IMR-90 (cell line): ENCODE measurements around the gene MAP10. TPM values are rescaled to one million over a fixed set of nuclear protein-coding genes. Genes with fewer than 3 reads are reported as not detected.

Experiments used
- ATAC-seq: fragments of 200-7000 bp; cut with Tn5 transposase; 2 replicates; pipeline ENCODE4 v1.9.1; 2020; ENCODE audit warnings: low read depth, mild to moderate bottlenecking, moderate library complexity
- BruUV-seq: library from RNA; stranded (reverse); fragments of 400-500 nt; replicated peaks from 2 replicates; lab custom pipeline; 2021; lab: Mats Ljungman, UMichigan
- CTCF ChIA-PET: fragments of 300-600 bp; formaldehyde crosslinking; extraction: SDS; loops from one replicate; lab custom pipeline; 2021; ENCODE audit warnings: antibody characterized with exemption; lab: Yijun Ruan, JAX
- POLR2A ChIA-PET: fragments of 300-600 bp; sonication (Branson Sonifier 250); formaldehyde crosslinking; loops from one replicate; lab custom pipeline; 2022; ENCODE audit warnings: antibody characterized with exemption; ENCODE audit not compliant: unreplicated experiment; lab: Charles Lee
- DNase-seq: peaks from one replicate; pipeline ENCODE4 v3.0.0; 2013
- H2AFZ ChIP-seq: replicated peaks from 2 replicates; pipeline ENCODE3; 2013; ENCODE audit warnings: low read length, mild to moderate bottlenecking; ENCODE audit not compliant: poor library complexity
- H2AK5ac ChIP-seq: 2 replicates; pipeline ENCODE4 v1.6.1; 2013; ENCODE audit warnings: low read depth, low read length, inconsistent platforms
- H2AK9ac ChIP-seq: replicated peaks from 2 replicates; pipeline ENCODE3; 2013; ENCODE audit warnings: mild to moderate bottlenecking, low read depth, low read length, moderate library complexity; ENCODE audit not compliant: poor library complexity
- H2BK120ac ChIP-seq: 2 replicates; pipeline ENCODE4 v1.6.1; 2013; ENCODE audit warnings: low read depth, low read length, inconsistent platforms
- H2BK15ac ChIP-seq: 3 replicates; pipeline ENCODE4 v1.6.1; 2013; ENCODE audit warnings: low read depth, low read length, inconsistent platforms
- H2BK20ac ChIP-seq: 2 replicates; pipeline ENCODE4 v1.6.1; 2013; ENCODE audit warnings: low read depth, mild to moderate bottlenecking, inconsistent platforms, low read length, moderate library complexity
- H2BK5ac ChIP-seq: 2 replicates; pipeline ENCODE4 v1.6.1; 2013; ENCODE audit warnings: mild to moderate bottlenecking, low read depth, low read length, inconsistent platforms; ENCODE audit not compliant: poor library complexity, severe bottlenecking
- H3K14ac ChIP-seq: replicated peaks from 2 replicates; pipeline ENCODE4 v1.6.1; 2013; ENCODE audit warnings: low read depth, low read length, inconsistent platforms
- H3K18ac ChIP-seq: 2 replicates; pipeline ENCODE4 v1.6.1; 2013; ENCODE audit warnings: low read depth, low read length, control low read depth
- H3K23ac ChIP-seq: 2 replicates; pipeline ENCODE4 v1.6.1; 2013; ENCODE audit warnings: low read depth, low read length, inconsistent platforms
- H3K27ac ChIP-seq: 2 replicates; pipeline ENCODE4 v1.5.1; 2013; ENCODE audit warnings: mild to moderate bottlenecking, control low read depth, low read length; ENCODE audit not compliant: insufficient read depth
- H3K27me3 ChIP-seq: 2 replicates; pipeline ENCODE4 v1.6.1; 2013; ENCODE audit warnings: low read length; ENCODE audit not compliant: control insufficient read depth, insufficient read depth
- H3K36me3 ChIP-seq: 2 replicates; pipeline ENCODE4 v1.6.1; 2013; ENCODE audit warnings: low read length, mixed read lengths; ENCODE audit not compliant: control insufficient read depth, insufficient read depth
- H3K4ac ChIP-seq: 2 replicates; pipeline ENCODE4 v1.6.1; 2013; ENCODE audit warnings: low read depth, low read length, inconsistent platforms
- H3K4me1 ChIP-seq: 2 replicates; pipeline ENCODE4 v1.6.1; 2013; ENCODE audit warnings: low read length, mixed read lengths; ENCODE audit not compliant: control insufficient read depth, insufficient read depth
- H3K4me2 ChIP-seq: 2 replicates; pipeline ENCODE4 v1.6.1; 2013; ENCODE audit warnings: low read depth, mild to moderate bottlenecking, control low read depth, low read length, moderate library complexity
- H3K4me3 ChIP-seq: 2 replicates; pipeline ENCODE4 v1.5.1; 2013; ENCODE audit warnings: low read depth, mild to moderate bottlenecking, control low read depth, low read length, moderate library complexity; ENCODE audit not compliant: insufficient read depth
- H3K56ac ChIP-seq: 2 replicates; pipeline ENCODE4 v1.6.1; 2013; ENCODE audit warnings: low read length, inconsistent platforms; ENCODE audit not compliant: insufficient read depth; ENCODE audit errors: extremely low read depth
- H3K79me1 ChIP-seq, 2 experiments: 2 replicates each; pipeline ENCODE4 v1.6.1; 2013; ENCODE audit warnings: low read length in 2 of 2, inconsistent platforms in 1 of 2, low read depth in 1 of 2
- H3K9ac ChIP-seq: 2 replicates; pipeline ENCODE4 v1.6.1; 2013; ENCODE audit warnings: low read depth, low read length, control low read depth
- H3K9me1 ChIP-seq: 2 replicates; pipeline ENCODE4 v1.6.1; 2013; ENCODE audit warnings: low read length, inconsistent platforms; ENCODE audit not compliant: insufficient read depth
- H3K9me3 ChIP-seq: 2 replicates; pipeline ENCODE4 v1.6.1; 2013; ENCODE audit warnings: low read length; ENCODE audit not compliant: control insufficient read depth, insufficient read depth
- H4K20me1 ChIP-seq: 2 replicates; pipeline ENCODE4 v1.6.1; 2013; ENCODE audit warnings: low read length, inconsistent platforms; ENCODE audit not compliant: insufficient read depth
- H4K5ac ChIP-seq: 2 replicates; pipeline ENCODE4 v1.6.1; 2013; ENCODE audit warnings: mild to moderate bottlenecking, low read depth, low read length, control low read depth
- H4K8ac ChIP-seq, 2 experiments: 2 replicates each; pipeline ENCODE4 v1.6.1; 2013; ENCODE audit warnings: low read depth in 2 of 2, low read length in 2 of 2, control low read depth in 1 of 2, inconsistent platforms in 1 of 2
- H4K91ac ChIP-seq: 2 replicates; pipeline ENCODE4 v1.6.1; 2013; ENCODE audit warnings: low read depth, low read length, inconsistent platforms; ENCODE audit not compliant: insufficient read depth
- RCOR1 ChIP-seq: IDR thresholded peaks from 2 replicates; pipeline ENCODE4 v1.6.1; 2012; ENCODE audit warnings: mild to moderate bottlenecking, low read length, improper control_type of control experiment; ENCODE audit not compliant: insufficient replicate concordance
- WGBS, 2 experiments: methylation state at CpG; one replicate each; pipeline versions ENCODE4 v1.1.5 to v1.1.7; 2013; ENCODE audit warnings: missing lambda C conversion rate in 2 of 2; ENCODE audit not compliant: insufficient read length in 1 of 2; ENCODE audit errors: extremely low coverage in 2 of 2; 5-methylcytosine and 5-hydroxymethylcytosine counted together
- dilution Hi-C: fragments of 300-500 bp; cut with HindIII; formaldehyde crosslinking; loops from one replicate; pipeline ENCODE4 v1.14.3; 2018; ENCODE audit warnings: low sequenced_read_pairs; ENCODE audit not compliant: unreplicated experiment
- in situ Hi-C: fragments of 300-500 bp; cut with MboI; formaldehyde crosslinking; loops from 3 replicates; pipeline ENCODE4 v1.14.3; 2019; ENCODE audit warnings: low sequenced_read_pairs, inconsistent platforms, mixed read lengths
- intact Hi-C: fragments of 100-400 bp; cut with micrococcal nuclease; formaldehyde crosslinking; loops from 2 replicates; pipeline ENCODE4 v1.10.0; 2022
- polyA plus RNA-seq, 3 experiments: library from polyadenylated mRNA; depleted of rRNA; stranded (reverse); fragments of >200 nt; gene quantifications; 2 replicates each; pipeline ENCODE4 v1.2.3, GENCODE V29; 2012; ENCODE audit warnings: low replicate concordance in 1 of 3
- total RNA-seq: library from RNA; depleted of rRNA; stranded (reverse); fragments of >200 nt; gene quantifications from 2 replicates; pipeline ENCODE4 v1.2.3, GENCODE V29; 2012

Gene MAP10
- total and polyA plus RNA-seq, 2 of the 4 experiments (the other 2 are of a cell fraction), result 1.0 to 1.1 TPM

DNA sequence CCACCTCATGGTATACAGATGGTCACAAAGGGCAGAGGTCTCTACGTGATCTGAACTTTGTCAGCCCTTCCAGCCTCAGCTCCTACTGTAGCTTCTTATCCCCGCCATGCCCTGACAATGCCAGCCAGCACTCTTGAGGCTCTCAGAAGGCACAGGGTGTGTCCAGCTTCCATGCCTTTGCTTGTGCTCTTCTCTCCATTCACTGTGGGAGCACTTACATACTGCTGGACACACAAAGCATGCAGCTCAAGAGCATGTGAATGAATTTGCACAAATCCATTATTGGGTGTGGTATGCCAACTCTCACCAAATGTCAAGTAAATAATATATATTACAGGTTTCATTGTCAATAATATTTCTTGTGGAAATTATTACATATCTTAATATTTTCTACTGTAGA, 36.4 kb upstream of the MAP10 start:
- no peak overlapping the region for H3K4ac ChIP-seq
- ATAC-seq, result no peak
- no peak overlapping the region for H2AK9ac ChIP-seq
- dilution Hi-C loops, result no loop called here
- no peaks in the 10 kb centered on the region for H3K79me1 ChIP-seq
- ChIA-PET CTCF (no interaction called here), POLR2A (no interaction called here)
- no peak overlapping the region for H2BK20ac ChIP-seq
- no peak overlapping the region for H2AFZ ChIP-seq
- H3K27me3 ChIP-seq, result no peaks in the 10 kb centered on the region
- in situ Hi-C loops, result no loop called here
- intact Hi-C loops, result no loop called here
- H4K20me1 ChIP-seq, result no peaks in the 10 kb centered on the region
- no peak overlapping the region for H2BK120ac ChIP-seq
- no peak overlapping the region for H2BK5ac ChIP-seq
- H3K56ac ChIP-seq, result no peak overlapping the region
- no peaks in the 10 kb centered on the region for H3K36me3 ChIP-seq
- no peak overlapping the region for H3K27ac ChIP-seq
- WGBS, 2 experiments, result 50% methylated on average over 1 of the region's 2 CpGs; no CpG with 5 or more reads in 1 of the 2 experiments
- no peak overlapping the region for H3K4me2 ChIP-seq
- BruUV-seq, result no TSS peak
- H3K4me1 ChIP-seq, result peaks cover 2% of the 10 kb centered on the region; the same call in 1 of the 2 replicates
- no peaks in the 10 kb centered on the region for H3K9me1 ChIP-seq
- no peak overlapping the region for H3K4me3 ChIP-seq
- H4K91ac ChIP-seq, result no peak overlapping the region
- H2AK5ac ChIP-seq, result no peak overlapping the region
- H4K8ac ChIP-seq, result no peak overlapping the region
- no peak overlapping the region for H3K23ac ChIP-seq
- no peak overlapping the region for H2BK15ac ChIP-seq
- H4K5ac ChIP-seq, result no peak overlapping the region
- TF ChIP-seq RCOR1, result no peak
- no peak overlapping the region for H3K18ac ChIP-seq
- no peak overlapping the region for H3K9ac ChIP-seq
- no peak for DNase-seq
- H3K9me3 ChIP-seq, result no peaks in the 10 kb centered on the region
- H3K14ac ChIP-seq, result no peak overlapping the region
